GM18508 (cell line): ENCODE results near the gene SUOX.

Experiments
- ATAC-seq: cut with Tn5 transposase; IDR thresholded peaks from one replicate; pipeline ENCODE4 v1.9.1; 2021; ENCODE audit warnings: moderate number of reproducible peaks; ENCODE audit not compliant: insufficient read depth, unreplicated experiment

SUOX gene

GRCh38 chr12:56053407-56053893 lies 56.4 kb downstream of the SUOX start:
- ATAC-seq, result no peak
